GM12875 (cell line): ENCODE data around the gene SULT4A1.

Experiments used
- H3K4me3 ChIP-seq: one replicate; pipeline ENCODE4 v1.5.1; 2011; ENCODE audit warnings: low read depth, low read length, control low read depth
- TF ChIP-seq, protein P1 (sequence below): IDR thresholded peaks from 2 replicates; pipeline ENCODE4 v1.5.1; 2011; ENCODE audit warnings: low read depth, mild to moderate bottlenecking, control low read depth, inconsistent platforms, low read length, moderate library complexity, borderline replicate concordance; ENCODE audit not compliant: insufficient read depth

Gene SULT4A1

DNA sequence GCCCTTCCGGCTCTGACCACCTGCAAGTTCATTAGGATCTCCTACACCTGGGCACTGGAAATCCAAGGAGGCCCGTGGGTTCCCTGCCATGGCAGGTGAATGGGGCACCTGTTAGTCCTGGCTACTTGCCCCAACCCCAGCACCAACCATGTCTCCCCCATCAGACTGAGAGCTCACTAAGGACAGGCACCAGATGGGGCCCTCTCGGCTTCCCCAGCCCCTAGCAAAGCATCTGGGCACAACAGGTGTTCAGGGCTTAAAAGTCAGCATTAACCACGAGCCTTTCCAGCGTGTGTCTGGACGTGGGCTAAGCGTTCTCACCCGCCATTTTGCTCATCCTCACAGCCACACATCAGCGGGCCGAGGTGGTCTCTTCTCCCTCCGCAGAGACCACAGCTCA lies 2.2 kb downstream of the SULT4A1 start:
- TF ChIP-seq, protein P1, sequence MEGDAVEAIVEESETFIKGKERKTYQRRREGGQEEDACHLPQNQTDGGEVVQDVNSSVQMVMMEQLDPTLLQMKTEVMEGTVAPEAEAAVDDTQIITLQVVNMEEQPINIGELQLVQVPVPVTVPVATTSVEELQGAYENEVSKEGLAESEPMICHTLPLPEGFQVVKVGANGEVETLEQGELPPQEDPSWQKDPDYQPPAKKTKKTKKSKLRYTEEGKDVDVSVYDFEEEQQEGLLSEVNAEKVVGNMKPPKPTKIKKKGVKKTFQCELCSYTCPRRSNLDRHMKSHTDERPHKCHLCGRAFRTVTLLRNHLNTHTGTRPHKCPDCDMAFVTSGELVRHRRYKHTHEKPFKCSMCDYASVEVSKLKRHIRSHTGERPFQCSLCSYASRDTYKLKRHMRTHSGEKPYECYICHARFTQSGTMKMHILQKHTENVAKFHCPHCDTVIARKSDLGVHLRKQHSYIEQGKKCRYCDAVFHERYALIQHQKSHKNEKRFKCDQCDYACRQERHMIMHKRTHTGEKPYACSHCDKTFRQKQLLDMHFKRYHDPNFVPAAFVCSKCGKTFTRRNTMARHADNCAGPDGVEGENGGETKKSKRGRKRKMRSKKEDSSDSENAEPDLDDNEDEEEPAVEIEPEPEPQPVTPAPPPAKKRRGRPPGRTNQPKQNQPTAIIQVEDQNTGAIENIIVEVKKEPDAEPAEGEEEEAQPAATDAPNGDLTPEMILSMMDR: no peak
- no peak overlapping the region for H3K4me3 ChIP-seq

DNA sequence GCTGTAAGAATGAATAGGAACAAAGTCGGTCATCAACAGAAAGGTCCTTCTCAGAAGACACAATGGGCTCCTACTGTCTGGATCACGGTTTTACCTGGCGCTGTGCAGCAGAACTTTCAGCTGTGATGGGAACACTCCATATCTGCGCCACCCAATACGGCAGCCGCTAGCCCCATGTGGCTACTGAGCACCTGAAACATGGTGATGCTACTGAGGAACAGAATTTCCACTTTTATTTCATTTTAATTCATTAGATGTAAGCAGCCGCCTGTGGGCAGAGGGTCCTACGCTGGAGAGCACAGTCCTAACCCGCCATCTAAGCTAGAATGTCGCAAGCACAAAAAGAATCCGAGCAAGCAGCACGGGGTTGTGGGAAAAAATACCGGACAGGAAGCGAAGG lies 2.7 kb downstream of the SULT4A1 start:
- H3K4me3 ChIP-seq: no peak overlapping the region
- TF ChIP-seq, protein P1: no peak

DNA sequence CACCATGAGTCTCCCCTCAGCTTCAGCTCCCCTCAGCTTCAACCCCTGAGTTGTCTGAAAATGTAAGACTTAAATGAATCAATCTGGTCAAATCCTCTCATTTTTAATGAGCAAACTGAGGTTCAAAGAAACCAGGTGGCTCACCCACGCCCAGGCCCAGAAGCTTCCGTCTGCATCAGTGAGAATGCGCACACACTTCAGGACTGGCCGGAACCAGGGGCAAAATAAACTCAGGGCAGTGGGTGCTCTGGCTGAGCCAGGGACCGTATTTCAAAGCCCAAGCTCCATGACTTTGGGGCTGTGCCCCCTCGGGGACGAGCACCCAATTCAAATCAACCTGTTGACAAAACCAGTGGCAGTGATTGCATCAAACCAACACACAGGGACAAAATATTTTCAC lies 3.1 kb downstream of the SULT4A1 start:
- no peak overlapping the region for H3K4me3 ChIP-seq
- TF ChIP-seq, protein P1: no peak

DNA sequence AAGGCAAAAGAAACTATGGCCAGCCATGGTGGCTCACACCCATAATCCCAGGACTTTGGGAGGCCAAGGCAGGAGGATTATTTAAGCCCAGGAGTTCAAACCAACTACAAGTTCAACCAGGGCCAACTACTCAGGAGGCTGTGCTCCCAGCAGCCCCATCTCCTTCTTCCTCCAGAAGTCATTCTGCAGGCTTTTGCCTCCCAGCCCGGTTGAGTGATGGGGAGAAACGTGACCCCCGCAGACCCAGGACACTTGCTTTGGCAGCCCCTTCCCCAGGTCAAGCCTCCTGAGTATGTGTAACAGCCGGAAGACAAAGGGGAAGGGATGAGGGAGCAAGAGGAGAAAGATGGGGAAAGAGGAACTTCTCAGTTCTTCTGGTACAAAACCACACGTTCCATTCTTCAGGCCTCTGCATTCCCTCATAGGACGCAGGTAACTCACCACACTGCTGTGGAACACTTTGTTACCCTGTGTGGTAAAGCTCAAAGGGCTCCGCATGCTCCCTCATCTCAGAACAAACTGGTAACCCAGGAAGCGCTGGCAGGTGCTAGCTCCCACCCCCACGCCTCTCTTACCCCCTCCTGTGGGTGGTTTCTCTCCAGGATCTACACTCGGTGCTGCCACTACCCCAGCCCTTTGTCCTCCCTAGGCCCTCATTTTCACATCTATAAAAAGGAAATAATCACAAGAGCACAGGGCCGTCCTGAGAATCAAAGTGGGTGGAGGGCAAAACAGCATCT lies 4.0 kb downstream of the SULT4A1 start:
- TF ChIP-seq, protein P1: no peak
- no peak overlapping the region for H3K4me3 ChIP-seq

DNA sequence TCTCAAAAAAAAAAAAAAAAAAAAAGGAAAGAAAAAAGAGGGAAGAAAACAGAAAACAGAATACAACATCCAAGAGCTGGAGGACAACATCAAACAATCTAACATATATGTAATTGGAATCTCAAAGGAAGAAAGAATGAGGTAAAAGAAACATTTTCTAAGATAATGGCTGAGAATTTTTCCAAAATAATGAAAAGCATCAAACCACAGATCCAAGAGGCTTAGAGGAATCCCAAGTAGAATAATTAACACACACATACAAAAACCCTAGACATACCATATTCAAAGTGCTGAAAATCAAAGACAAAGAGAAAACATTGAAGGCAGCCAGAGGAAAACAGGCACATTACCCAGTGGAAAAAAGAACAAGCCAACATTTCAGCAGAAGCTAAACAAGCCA lies 4.9 kb downstream of the SULT4A1 start:
- H3K4me3 ChIP-seq: no peak overlapping the region
- TF ChIP-seq, protein P1: no peak

DNA sequence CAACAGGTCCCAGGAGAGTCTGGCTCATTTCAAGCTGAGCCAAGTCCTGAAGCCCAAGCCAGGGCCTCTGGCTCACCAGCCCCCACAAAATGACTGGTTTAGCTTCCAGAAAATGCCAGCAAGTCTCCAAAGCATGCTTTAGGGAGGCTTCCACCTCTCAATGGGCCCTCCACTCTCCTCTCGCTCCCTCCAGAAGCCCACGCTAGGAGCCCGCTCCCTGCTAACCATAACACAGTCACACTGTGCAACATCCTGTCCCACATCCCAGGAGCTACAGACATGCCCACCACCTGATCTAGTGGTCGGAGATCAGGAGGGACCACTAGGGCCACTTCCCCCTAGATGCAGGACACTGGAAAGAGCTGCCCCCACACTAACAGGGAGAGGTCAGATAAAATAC lies 6.9 kb downstream of the SULT4A1 start:
- H3K4me3 ChIP-seq: no peak overlapping the region
- TF ChIP-seq, protein P1: no peak

DNA sequence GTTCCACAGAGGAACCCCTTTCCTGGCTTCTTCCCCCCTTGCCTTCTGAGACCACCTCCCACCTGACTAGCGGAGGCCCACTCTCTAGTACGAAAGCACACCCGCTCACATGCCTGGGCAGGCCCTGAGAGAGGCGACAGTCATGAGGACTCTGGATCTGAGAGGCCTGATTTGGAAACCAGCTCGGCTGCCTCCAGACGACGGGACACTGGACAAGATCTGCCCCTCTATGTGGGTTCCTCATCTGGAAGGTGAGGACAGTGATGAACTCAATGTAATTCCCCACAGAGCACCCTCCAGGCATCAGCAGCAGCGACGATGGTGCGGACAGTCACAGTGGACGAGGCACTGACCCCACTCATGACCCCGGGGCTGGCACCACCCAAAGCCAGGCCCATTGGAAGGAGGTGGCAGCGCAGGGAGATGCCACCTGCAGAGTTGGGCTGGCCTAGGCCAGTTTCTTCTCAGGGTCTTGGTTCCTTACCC lies 7.5 kb downstream of the SULT4A1 start:
- TF ChIP-seq, protein P1: no peak
- H3K4me3 ChIP-seq: no peak overlapping the region
